Measurements from ENCODE around the gene SIL1. TPM values are rescaled to one million over a fixed set of nuclear protein-coding genes. Genes with fewer than 3 reads are reported as not detected.
A peak's percentile ranks its signal among the peaks of the same experiment; 100 is the strongest.

The SIL1 gene
- total RNA-seq, result 13.7 and 16.0 TPM in 2 replicates
- long read RNA-seq, transcript SIL1-202 (10 exons, 1,923 nt), result major isoform, 12 of 24 reads
- long read RNA-seq, partial matches to known transcripts, result 2 of 24 reads
- long read RNA-seq, other reads (novel, unspliced or antisense), result 10 of 24 reads

DNA sequence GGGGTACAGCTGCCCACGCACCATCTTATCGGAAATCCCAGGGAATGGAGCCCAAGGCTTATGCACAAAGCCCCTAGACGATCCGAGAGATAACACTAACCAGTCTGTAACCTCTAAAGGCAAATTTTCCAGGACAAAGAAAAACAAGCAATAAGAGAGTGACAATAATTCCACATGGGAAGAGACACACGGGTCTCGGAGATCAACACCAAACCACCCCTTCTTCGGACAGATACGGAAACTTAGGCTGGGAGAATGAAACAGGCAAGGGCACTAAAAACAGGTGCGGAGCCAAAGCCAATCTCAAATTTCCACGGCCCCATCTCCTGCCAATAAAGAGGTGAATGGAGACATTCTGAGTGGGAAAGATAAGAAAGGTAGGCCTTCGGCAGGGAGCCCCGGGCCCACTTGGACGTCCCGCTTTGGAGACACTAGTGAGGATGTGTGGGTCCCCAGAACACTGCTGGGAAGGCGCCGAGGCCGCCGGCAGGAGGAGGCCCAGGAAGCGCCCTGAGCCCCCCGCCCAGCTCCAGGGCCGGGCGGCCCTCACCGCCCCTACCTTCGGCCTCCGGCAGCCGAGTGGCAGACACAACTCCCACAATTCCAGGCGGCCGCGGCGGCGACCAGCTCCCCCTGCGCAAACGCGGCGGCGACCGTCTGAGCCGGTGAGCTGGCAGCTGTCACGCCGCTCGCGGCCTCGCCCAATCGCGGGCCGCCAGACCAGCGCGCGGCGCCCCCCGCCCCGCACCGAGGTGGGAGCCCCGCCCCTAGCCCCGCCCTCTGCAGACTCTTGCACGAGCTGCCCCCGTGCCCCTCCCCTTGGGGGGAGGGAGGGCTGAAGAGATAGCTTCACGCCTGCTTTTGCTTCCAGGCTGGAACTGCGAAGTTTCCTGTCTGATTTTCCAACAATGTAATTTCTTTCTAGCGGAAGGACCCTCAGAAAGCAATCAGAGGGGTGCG is at the start of gene SIL1:
Gene SIL1 (minus strand): TSS at position 659 of the 960 bp plus-strand sequence. CDS start 70,525 bp downstream, outside the sequence.
- Mint-ChIP-seq H3K4me3 (peak within 1 kb of the TSS; percentile 85), H3K9me3 (no peaks in the 10 kb centered on the region), H3K4me1 (peaks cover 25% of the 10 kb centered on the region), H3K27ac (ENCODE audit: unreplicated experiment) (peak within 1 kb of the TSS; percentile 91), H3K36me3 (ENCODE audit: low read depth) (no peaks in the 10 kb centered on the region), H3K27me3 (ENCODE audit: low read depth) (no peaks in the 10 kb centered on the region)
- peak; percentile 92 for DNase-seq (ENCODE audit: low read depth, low spot score)
- TF ChIP-seq CTCF (conservative IDR thresholded peaks at IDR 0.05), result no peak

- Mint-ChIP-seq H3K27me3 (ENCODE audit: low read depth) (peaks cover 3% of the 10 kb centered on the region), H3K4me3 (no peak overlapping the region), H3K36me3 (ENCODE audit: low read depth) (no peaks in the 10 kb centered on the region), H3K9me3 (no peaks in the 10 kb centered on the region), H3K27ac (ENCODE audit: unreplicated experiment) (no peak overlapping the region), H3K4me1 (peaks cover 16% of the 10 kb centered on the region)
- DNase-seq (ENCODE audit: low read depth, low spot score), result no peak
- TF ChIP-seq CTCF (conservative IDR thresholded peaks at IDR 0.05), result no peak
Observed at GRCh38 chr5:139246394-139246793, 48.2 kb upstream of the SIL1 start.

DNA sequence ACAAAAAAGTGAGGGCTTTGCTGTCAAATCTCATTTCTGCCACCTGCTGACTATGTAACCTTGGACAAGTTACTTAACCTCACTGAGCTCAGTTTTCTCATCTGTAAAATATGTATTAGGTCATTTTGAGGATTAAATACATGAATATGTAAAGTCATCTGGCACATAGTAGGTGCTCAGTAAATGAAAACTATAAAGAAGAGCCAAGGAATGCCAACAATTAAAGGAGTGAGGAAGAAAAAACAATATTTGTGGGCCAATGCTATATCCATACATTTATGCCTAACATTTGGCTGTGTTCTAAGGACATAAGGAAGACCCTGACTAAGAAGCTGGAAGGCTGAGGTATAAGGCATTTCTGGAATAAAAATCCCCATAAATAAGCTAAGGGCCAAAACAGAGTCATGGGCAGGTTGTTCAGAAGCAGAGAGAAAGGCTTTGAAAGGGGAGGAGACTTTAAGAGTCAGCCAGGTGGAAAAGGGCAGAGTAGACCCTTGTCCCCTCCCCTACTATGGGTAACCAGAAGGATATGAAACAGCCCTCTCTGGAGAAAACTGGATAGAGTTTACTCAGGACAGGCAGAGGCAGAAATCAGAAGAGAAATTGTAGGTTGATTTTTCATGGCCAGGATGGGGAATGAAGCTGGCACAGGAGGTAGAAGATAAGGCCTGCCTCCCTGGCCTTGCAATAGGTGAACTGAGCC is 47.6 kb upstream of the SIL1 start:
- no peak for DNase-seq (ENCODE audit: low read depth, low spot score)
- no peak for TF ChIP-seq CTCF (conservative IDR thresholded peaks at IDR 0.05)
- Mint-ChIP-seq H3K9me3 (no peaks in the 10 kb centered on the region), H3K27me3 (ENCODE audit: low read depth) (peaks cover 3% of the 10 kb centered on the region), H3K36me3 (ENCODE audit: low read depth) (no peaks in the 10 kb centered on the region), H3K27ac (ENCODE audit: unreplicated experiment) (no peak overlapping the region), H3K4me3 (no peak overlapping the region), H3K4me1 (peaks cover 16% of the 10 kb centered on the region)

- Mint-ChIP-seq H3K4me3 (no peak overlapping the region), H3K4me1 (peaks cover 9% of the 10 kb centered on the region), H3K27ac (ENCODE audit: unreplicated experiment) (no peak overlapping the region), H3K9me3 (no peaks in the 10 kb centered on the region), H3K27me3 (ENCODE audit: low read depth) (peaks cover 3% of the 10 kb centered on the region), H3K36me3 (ENCODE audit: low read depth) (no peaks in the 10 kb centered on the region)
- no peak for TF ChIP-seq CTCF (conservative IDR thresholded peaks at IDR 0.05)
- no peak for DNase-seq (ENCODE audit: low read depth, low spot score)
Observed at GRCh38 chr5:139243425-139243970, 45.3 kb upstream of the SIL1 start.

GRCh38 chr5:139241139-139241538 is 43.0 kb upstream of the SIL1 start:
- Mint-ChIP-seq H3K9me3 (no peaks in the 10 kb centered on the region), H3K4me1 (no peaks in the 10 kb centered on the region), H3K27ac (ENCODE audit: unreplicated experiment) (no peak overlapping the region), H3K36me3 (ENCODE audit: low read depth) (no peaks in the 10 kb centered on the region), H3K4me3 (no peak overlapping the region), H3K27me3 (ENCODE audit: low read depth) (peaks cover 3% of the 10 kb centered on the region)
- no peak for TF ChIP-seq CTCF (conservative IDR thresholded peaks at IDR 0.05)
- no peak for DNase-seq (ENCODE audit: low read depth, low spot score)

All from neural crest cell (in vitro differentiated cells).